A673 (cell line): ENCODE data around the gene LDB2. TPM values are rescaled to one million over a fixed set of nuclear protein-coding genes. Genes with fewer than 3 reads are reported as not detected.

Experiments
- BruUV-seq: library from RNA; stranded (reverse); fragments of 400-500 nt; replicated peaks from 2 replicates; lab custom pipeline; 2021; lab: Mats Ljungman, UMichigan
- CTCF ChIA-PET: fragments of 300-600 bp; sonication (Branson Sonifier 250); formaldehyde crosslinking; loops from one replicate; lab custom pipeline; 2022; ENCODE audit warnings: antibody characterized with exemption; lab: Charles Lee
- POLR2A ChIA-PET: fragments of 300-600 bp; sonication (Branson Sonifier 250); formaldehyde crosslinking; loops from one replicate; lab custom pipeline; 2022; ENCODE audit warnings: antibody characterized with exemption; ENCODE audit not compliant: low non-redundant PET; lab: Charles Lee
- DNase-seq: peaks from one replicate; pipeline ENCODE4 v3.0.0-alpha.2; 2015; ENCODE audit warnings: low spot score
- H3K27ac ChIP-seq: fragments of 200-600 bp; sonication (generic); 2 replicates; pipeline ENCODE4 v1.5.1; 2016; ENCODE audit warnings: mixed run types, low read depth, mild to moderate bottlenecking, mixed read lengths, antibody characterized with exemption, low read length; ENCODE audit not compliant: poor library complexity, severe bottlenecking
- H3K27me3 ChIP-seq: fragments of 200-600 bp; sonication (generic); replicated peaks from 2 replicates; pipeline ENCODE4 v1.6.1; 2017; ENCODE audit warnings: mixed run types, low read depth, mild to moderate bottlenecking, mixed read lengths, antibody characterized with exemption, low read length; ENCODE audit not compliant: insufficient read depth, poor library complexity
- H3K36me3 ChIP-seq: fragments of 200-600 bp; sonication (generic); 2 replicates; pipeline ENCODE4 v1.6.1; 2016; ENCODE audit warnings: mixed run types, mild to moderate bottlenecking, mixed read lengths, antibody characterized with exemption, low read length; ENCODE audit not compliant: insufficient read depth, poor library complexity, severe bottlenecking
- H3K4me1 ChIP-seq: fragments of 200-600 bp; sonication (generic); 2 replicates; pipeline ENCODE4 v1.6.1; 2017; ENCODE audit warnings: mixed run types, mild to moderate bottlenecking, mixed read lengths, antibody characterized with exemption, low read length; ENCODE audit not compliant: insufficient read depth, poor library complexity, severe bottlenecking
- H3K4me3 ChIP-seq: fragments of 200-600 bp; sonication (generic); 2 replicates; pipeline ENCODE4 v1.5.1; 2016; ENCODE audit warnings: low read depth, mixed run types, mild to moderate bottlenecking, mixed read lengths, low read length; ENCODE audit not compliant: poor library complexity, severe bottlenecking
- H3K9me3 ChIP-seq: fragments of 200-600 bp; sonication (generic); 2 replicates; pipeline ENCODE4 v1.6.1; 2016; ENCODE audit warnings: mixed run types, low read depth, mild to moderate bottlenecking, mixed read lengths, antibody characterized with exemption, low read length; ENCODE audit not compliant: poor library complexity, severe bottlenecking
- CTCF ChIP-seq: fragments of 300-800, 200-600 bp; sonication (generic); conservative IDR thresholded peaks from 2 replicates; pipeline ENCODE4 v1.5.1; 2017; ENCODE audit warnings: low read depth, mild to moderate bottlenecking, antibody characterized with exemption, low read length, moderate library complexity, mixed read lengths
- EZH2 ChIP-seq: fragments of 200-600 bp; sonication (generic); IDR thresholded peaks from 2 replicates; pipeline ENCODE4 v1.6.1; 2017; ENCODE audit warnings: borderline replicate concordance, low read depth, mild to moderate bottlenecking, mixed read lengths, antibody characterized with exemption, low read length; ENCODE audit not compliant: poor library complexity, severe bottlenecking
- intact Hi-C: fragments of 100-400 bp; cut with micrococcal nuclease; formaldehyde crosslinking; loops from one replicate; pipeline ENCODE4 v1.10.0; 2022; ENCODE audit not compliant: unreplicated experiment
- total RNA-seq: library from RNA; stranded (reverse); gene quantifications from 2 replicates; pipeline ENCODE4 v1.2.3, GENCODE V29; 2021

The LDB2 gene
- total RNA-seq, 1 experiment from 2014 or later: 47.4 TPM

DNA sequence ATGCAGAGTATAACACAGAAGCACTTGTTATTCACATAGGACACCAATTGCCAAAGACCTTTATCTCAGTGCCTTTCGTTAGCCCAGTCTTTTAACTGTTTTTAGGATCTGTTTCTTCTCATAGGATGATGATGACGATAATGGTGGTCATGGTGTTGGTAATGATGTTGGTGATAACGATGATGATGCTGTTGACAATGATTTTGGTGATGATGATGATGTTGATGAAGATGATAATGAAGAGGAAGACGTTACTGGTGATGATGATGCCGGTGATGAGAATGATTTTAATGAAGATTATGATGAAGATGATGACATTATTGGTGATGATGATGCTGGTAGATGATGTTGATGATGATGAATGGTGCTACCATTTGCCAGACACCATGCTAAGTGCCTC is 29.8 kb downstream of the LDB2 start:
- CTCF ChIA-PET: no interaction called here

GRCh38 chr4:16867827-16868226 is 30.6 kb downstream of the LDB2 start:
- intact Hi-C loops: no loop called here
- no peaks in the 10 kb centered on the region for H3K9me3 ChIP-seq
- H3K27ac ChIP-seq: no peak overlapping the region
- TF ChIP-seq EZH2 (no peak), CTCF (no peak)
- H3K36me3 ChIP-seq: no peaks in the 10 kb centered on the region
- BruUV-seq: no TSS peak
- no peak for DNase-seq
- CTCF ChIA-PET: no interaction called here
- POLR2A ChIA-PET: no interaction called here
- H3K4me1 ChIP-seq: peaks cover 6% of the 10 kb centered on the region
- no peak overlapping the region for H3K4me3 ChIP-seq
- no peaks in the 10 kb centered on the region for H3K27me3 ChIP-seq

More for the DNA sequence above, 29.8 kb downstream of the LDB2 start:
- Histone ChIP-seq H3K4me1 (peaks cover 6% of the 10 kb centered on the region), H3K27me3 (no peaks in the 10 kb centered on the region), H3K9me3 (no peaks in the 10 kb centered on the region), H3K36me3 (no peaks in the 10 kb centered on the region), H3K27ac (no peak overlapping the region), H3K4me3 (no peak overlapping the region)
- intact Hi-C loops: no loop called here
- DNase-seq: no peak
- TF ChIP-seq EZH2: no peak
- TF ChIP-seq CTCF: no peak
- BruUV-seq: no TSS peak
- POLR2A ChIA-PET: interaction anchor here (0.8 kb wide), 1 partner anchor 216 kb away, joined by 3 read pairs; no protein-coding TSS in a partner anchor

GRCh38 chr4:16866974-16867373 is 31.5 kb downstream of the LDB2 start:
- Histone ChIP-seq H3K4me1 (peaks cover 6% of the 10 kb centered on the region), H3K9me3 (no peaks in the 10 kb centered on the region), H3K27ac (no peak overlapping the region), H3K36me3 (no peaks in the 10 kb centered on the region), H3K4me3 (no peak overlapping the region), H3K27me3 (no peaks in the 10 kb centered on the region)
- ChIA-PET CTCF (no interaction called here), POLR2A (no interaction called here)
- no peak for TF ChIP-seq EZH2
- no peak for TF ChIP-seq CTCF
- intact Hi-C loops: no loop called here
- DNase-seq: no peak
- no TSS peak for BruUV-seq
